Activated CD4-positive, alpha-beta T cell treated with anti-CD3 and anti-CD28 coated beads for 24 hours (primary cell): ENCODE measurements around the gene NAT10.
A peak's percentile ranks its signal among the peaks of the same experiment; 100 is the strongest.
"Not testable (repeated sequence)": the region's sequence is repeated elsewhere in the genome, so short reads cannot be mapped to it uniquely, and the experiment has no call there.

Experiments used
- DNase-seq, 2 donors: peaks; one replicate each; pipeline ENCODE4 v3.0.0-alpha.2; 2020; ENCODE audit warnings: low read depth in 2 of 2

NAT10 gene

GRCh38 chr11:34105079-34105956 lies at the start of gene NAT10:
TSS of gene NAT10 (plus strand) at chr11:34105629. CDS start at chr11:34108226, 2,597 bp downstream.
- DNase-seq: peak; percentile 93

DNA sequence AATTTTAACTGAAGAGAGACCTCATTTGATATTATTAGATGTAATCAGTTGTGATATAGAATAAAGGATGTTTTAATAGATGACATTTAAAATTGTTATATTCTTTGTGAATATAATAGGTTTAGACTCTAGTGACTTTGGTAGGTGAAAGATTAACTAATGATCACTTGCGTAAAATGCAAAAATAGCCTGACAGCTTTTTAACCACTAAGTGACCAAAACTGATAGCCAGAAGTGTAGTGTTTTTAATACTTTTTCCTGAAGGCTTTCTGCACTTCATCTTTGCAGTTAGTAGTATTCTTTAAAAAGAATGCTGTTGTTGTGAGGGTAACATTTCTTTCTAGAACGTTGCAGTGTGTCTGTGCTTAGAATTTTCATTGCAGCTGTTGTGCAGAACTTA lies 48.8 kb upstream of the NAT10 start:
- no peak for DNase-seq

DNA sequence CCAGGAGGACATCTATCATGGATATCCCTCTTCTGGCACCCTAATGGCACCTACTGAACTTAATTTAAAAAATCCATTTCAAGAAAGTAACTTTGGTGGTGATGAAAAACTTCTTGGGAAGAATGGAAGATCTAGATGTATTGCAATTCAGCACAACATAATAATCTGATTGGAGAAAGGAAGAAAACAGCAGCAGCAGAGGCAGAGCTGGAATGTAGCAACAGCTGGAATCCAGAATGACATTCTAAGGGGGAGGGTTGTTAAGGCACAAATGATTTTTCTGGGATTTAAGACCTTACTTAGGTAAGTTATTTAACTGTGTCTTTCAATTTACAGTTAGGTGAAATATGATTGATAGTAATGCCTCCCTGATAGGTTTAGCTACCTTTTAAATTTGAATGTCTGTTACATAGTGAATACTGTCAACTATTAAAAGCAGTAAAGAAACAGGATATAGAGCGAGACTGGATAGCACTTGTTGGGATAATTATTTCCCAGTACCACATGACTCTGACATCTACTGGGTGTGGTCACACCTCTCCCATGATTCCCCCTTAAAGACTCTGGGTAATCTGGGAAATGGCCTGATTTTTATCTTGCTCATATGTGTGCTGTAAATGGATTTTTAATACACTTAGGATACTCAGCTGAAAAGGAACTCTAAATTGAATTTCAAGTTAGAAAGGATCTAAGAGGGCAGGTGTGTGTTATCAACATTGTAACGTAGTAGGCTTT lies 42.2 kb upstream of the NAT10 start:
- no peak for DNase-seq

GRCh38 chr11:34064291-34064690 lies 41.1 kb upstream of the NAT10 start:
- DNase-seq: no peak

DNA sequence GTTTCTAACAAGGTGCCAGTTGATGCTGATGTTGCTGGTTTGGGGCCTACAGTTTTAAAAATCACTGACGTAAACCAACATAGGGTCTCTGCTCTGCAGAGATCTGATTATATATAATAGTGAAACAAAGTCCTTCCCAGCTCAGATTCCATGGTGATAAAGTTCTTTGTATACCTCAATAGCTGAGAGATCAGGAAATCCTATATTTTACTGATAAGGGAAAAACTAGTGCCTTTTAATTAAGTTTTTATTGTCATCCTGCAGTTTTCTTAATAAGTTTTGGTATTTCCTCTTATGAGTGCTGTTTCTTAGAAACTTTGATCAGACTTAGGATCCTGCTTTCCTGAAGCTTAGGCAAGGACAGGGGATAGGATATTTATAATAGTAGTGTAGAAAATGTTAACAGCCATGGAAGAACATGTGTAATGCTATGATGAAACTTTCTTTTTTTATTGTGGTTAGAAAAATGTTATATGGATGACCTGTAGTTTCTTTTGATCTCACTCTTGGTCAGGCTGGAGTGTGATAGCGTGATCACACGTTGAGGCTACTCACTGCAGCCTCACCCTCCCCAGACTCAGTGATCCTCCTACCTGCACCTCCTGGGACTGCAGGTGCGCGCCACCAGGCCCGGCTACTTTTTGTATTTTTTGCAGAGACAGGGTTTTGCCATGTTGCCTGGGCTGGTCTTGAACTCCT lies 39.8 kb upstream of the NAT10 start:
- DNase-seq: no peak

DNA sequence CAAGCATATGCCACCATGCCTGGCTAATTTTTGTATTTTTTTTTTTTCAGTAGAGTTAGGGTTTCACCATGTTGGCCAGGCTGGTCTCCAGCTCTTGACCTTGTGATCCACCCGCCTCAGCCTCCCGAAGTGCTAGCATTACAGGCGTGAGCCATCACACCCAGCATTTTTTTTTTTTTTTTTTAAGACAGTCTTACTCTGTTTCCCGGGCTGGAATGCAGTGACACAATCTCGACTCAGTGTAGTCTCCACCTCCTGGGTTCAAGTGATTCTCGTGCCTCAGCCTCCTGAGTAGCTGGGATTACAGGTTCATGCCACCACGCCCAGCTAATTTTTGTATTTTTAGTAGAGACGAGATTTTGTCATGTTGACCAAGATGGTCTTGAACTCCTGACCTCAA lies 38.7 kb upstream of the NAT10 start:
- not testable (repeated sequence) for DNase-seq

- DNase-seq: no peak
Measured at GRCh38 chr11:34067383-34068065, 37.9 kb upstream of the NAT10 start.

DNA sequence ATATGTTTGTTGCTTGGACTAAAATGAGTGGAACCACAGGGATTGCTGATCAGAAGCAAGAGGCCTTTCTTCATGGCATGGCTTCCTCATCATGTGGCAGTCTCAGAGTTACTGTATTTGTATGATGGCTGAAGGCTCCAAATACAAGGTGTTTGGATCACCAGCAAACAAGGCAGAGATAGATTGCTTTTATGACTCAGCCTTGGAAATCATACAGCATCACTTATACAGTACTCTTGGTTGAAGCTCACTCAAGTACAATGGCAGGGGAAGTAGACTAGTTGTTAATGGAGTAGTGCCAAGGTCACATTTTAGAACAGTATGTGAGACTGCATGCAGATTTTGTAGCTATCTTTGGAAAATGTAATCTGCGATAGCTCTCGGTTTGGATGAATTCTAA lies 37.3 kb upstream of the NAT10 start:
- DNase-seq: no peak

GRCh38 chr11:34071306-34071705 lies 34.1 kb upstream of the NAT10 start:
- not testable (repeated sequence) for DNase-seq

GRCh38 chr11:34072041-34072440 lies 33.4 kb upstream of the NAT10 start:
- DNase-seq: no peak

DNA sequence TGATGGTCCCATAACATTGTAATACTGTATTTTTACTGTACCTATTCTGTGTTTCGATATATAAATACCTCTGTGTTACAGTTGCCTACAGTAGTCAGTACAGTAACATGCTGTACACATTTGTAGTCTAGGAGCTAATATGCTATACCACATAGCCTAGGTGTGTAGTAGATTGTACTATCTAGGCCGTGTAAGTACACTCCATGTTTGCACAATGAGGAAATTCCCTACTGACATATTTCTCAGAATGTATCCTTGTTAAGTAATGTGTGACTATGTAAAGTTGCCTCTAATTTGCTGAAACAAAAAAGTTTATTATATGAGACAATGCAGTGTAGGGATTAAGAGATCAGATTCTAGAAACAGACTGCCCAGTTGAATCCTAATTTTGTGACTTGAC lies 32.6 kb upstream of the NAT10 start:
- DNase-seq: no peak

DNA sequence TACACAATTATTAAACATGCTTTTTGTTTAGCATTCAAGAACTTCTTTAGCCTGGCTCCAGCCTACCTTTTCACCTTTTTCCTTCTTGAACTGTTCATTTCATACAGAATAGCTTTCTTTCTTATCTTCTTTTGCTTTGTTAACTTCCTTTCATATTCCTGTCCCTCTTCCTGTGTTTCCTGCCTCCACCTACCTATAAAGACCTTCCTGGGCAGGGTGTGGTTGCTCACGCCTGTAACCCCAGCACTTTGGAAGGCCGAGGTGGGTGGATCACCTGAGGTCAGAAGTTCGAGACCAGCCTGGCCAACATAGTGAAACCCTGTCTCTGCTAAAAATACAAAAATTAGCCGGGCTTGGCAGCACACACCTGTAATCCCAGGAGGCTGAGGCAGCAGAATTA lies 31.0 kb upstream of the NAT10 start:
- no peak for DNase-seq

DNA sequence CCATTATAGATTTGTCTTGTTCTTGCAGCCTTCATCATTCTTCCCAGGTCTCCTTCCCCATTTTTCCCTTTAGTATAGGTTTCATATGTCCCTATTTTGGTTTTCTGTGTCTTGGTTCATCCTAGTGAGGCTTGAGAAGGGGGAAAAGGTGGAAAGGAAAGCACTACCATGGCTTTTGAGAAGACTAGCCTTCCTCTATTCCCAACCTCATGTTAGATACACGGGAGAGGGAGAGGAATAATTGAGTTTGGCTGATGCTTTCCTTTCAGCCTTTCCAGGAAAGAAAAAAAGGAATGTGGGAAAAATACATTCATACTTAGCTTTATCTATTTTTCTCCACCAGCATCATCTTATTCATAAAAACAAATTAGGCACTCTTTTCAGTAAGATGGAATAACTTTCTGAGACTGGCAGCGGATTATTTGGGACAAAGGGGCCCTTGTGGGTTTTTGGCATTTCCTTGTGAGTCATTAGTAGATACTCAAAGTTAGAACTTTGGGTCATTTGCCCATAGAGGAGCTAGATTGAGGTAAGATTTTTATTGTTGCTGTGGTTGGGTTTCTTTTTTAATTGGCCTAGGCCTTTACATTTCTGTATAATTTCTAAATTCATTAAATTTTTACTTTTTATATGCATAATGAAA lies 30.1 kb upstream of the NAT10 start:
- DNase-seq: no peak

DNA sequence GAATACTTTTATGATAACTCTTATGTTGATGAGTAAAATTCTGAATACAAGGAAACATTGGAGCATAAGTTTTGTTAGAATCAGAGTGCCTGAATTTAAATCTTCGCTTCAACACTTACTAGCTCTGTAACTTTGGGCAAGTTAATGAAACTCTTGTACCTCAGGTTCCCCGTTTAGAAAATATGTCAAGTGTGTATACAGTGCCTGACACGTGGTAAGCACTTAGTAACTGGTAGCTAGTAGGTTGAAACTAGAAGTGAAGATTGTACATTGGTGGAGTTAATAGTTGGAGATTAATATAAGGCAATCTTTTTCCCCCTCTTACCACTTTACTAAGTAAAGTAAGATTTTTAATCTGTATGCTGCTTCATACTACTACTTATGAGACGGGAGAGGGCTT lies 24.8 kb upstream of the NAT10 start:
- DNase-seq: no peak

- DNase-seq: no peak
Measured at GRCh38 chr11:34084637-34085036, 20.8 kb upstream of the NAT10 start.

DNA sequence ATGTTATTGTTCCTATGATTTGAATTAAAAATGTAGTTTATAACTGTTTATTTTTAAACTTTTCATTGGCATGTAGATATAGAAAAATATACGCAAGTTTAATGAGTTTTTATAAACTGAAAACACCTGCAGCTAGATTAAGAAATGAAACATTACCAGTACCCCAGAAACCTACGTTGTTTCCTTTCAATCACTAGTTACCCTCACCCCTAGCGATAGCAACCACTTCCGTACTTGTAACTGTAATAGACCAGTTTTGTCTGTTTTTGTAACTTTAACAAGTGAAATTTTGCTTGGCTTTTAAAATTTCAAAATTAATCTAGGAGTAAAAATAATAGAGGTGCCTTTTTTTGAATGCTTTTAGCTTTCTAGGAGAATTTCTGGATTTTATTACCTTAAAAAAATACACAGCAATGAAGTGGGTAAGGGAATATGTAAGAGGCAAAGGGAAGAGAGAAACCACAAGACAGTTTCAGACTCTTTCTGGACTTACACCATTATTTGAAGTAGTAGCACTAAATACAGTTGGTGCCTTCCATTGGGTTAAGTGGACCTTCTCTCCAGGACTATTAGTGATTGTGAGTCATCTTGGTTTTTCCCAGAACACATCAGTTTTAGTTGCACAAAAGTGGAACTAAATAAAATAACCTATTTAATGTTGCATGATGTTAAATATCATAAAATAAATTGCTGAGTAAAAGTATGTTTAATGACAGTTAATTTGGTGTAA lies 18.7 kb upstream of the NAT10 start:
- no peak for DNase-seq

DNA sequence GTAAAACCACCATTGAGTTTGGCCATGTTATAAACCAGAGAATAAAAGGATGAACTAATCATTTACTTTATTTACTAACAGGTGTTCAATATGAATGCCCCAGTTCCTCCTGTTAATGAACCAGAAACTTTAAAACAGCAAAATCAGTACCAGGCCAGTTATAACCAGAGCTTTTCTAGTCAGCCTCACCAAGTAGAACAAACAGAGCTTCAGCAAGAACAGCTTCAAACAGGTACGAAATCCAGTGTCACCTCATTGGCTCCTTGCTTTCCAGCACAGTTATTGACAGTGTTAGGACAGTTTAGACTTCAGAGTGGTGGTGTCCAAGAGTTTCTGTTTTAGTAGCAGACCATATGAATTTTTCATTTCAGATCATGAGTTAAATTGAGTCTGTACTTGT lies 13.6 kb upstream of the NAT10 start:
- no peak for DNase-seq

GRCh38 chr11:34094900-34095299 lies 10.5 kb upstream of the NAT10 start:
- DNase-seq: not testable (repeated sequence)

DNA sequence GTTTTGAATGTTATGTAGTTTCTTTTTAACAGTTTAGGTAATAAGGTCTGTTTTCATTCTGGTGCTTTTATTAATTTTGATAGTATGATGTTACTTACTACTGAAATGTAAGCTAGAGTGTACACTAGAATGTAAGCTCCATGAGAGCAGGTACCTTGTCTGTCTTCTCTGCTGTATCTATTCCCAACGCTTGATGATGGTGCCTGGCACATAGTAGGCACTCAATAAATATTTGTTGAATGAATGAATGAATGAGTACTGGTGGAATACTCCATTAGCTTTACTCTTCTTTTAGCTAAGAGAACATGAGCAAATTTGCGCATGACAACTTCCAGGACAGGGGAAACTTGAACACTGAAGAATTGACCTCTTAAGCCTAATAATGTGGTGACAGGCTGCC lies 6.6 kb upstream of the NAT10 start:
- DNase-seq: no peak

DNA sequence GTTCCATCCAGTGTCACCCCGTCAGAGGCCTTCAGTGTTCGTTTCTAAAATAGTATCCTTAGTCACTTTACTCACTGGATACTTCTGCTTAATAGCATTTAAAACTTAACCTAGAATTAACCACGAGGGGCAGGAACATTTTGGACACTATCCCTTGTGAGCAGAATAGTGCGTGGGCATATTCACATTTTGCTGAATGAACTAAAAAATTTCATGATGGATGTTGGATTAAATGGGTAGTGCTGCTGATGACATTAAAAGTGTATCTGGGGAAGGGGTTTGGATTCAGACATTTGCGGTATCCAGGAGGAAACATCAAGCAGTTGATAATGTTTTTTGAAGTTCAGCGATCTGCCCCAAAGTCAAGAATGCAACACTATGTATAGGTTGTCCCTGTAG lies 750 bp upstream of the NAT10 start:
- DNase-seq: no peak
